BLaER1 (cell line): ENCODE results near the gene MEGF9.

Source experiments
- H3K27ac ChIP-seq: shearing (Covaris generic); formaldehyde crosslinking; 2 replicates; pipeline ENCODE4 v1.8.1; 2022
- H3K27me3 ChIP-seq: shearing (Covaris generic); formaldehyde crosslinking; 2 replicates; pipeline ENCODE4 v1.8.1; 2022
- H3K36me3 ChIP-seq: shearing (Covaris generic); formaldehyde crosslinking; 2 replicates; pipeline ENCODE4 v1.8.1; 2022
- H3K4me1 ChIP-seq: shearing (Covaris generic); formaldehyde crosslinking; 2 replicates; pipeline ENCODE4 v1.8.1; 2022
- H3K4me2 ChIP-seq: shearing (Covaris generic); formaldehyde crosslinking; 2 replicates; pipeline ENCODE4 v1.8.1; 2022
- H3K4me3 ChIP-seq: shearing (Covaris generic); formaldehyde crosslinking; 2 replicates; pipeline ENCODE4 v1.8.1; 2022
- H3K9ac ChIP-seq: shearing (Covaris generic); formaldehyde crosslinking; 2 replicates; pipeline ENCODE4 v1.8.1; 2022
- H3K9me3 ChIP-seq: shearing (Covaris generic); formaldehyde crosslinking; 2 replicates; pipeline ENCODE4 v1.8.1; 2022
- H4K20me1 ChIP-seq: shearing (Covaris generic); formaldehyde crosslinking; 2 replicates; pipeline ENCODE4 v1.8.1; 2022
- Cebpa-rat ChIP-seq: shearing (Covaris generic); IDR thresholded peaks from 2 replicates; pipeline ENCODE4 v1.8.1; 2022

The MEGF9 gene

DNA sequence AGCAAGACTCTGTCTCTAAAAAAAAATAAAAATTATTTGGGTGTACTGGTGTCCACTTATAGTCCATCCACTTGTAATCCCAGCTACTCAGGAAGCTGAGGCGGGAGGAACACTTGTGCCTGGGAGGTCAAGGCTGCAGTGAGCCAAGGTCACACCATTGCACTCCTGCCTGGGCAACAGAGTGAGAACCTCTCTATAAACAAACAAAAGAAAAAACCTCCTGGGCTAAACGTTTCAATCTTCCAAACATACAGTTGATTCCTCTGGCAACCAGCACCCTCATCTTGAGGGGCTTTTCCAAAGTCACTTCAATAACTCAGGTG lies 120.4 kb downstream of the MEGF9 start:
- Histone ChIP-seq H3K9me3 (no peaks in the 10 kb centered on the region), H4K20me1 (no peaks in the 10 kb centered on the region), H3K27me3 (no peaks in the 10 kb centered on the region), H3K9ac (no peak overlapping the region), H3K4me3 (no peak overlapping the region), H3K36me3 (no peaks in the 10 kb centered on the region), H3K4me2 (no peak overlapping the region), H3K4me1 (no peaks in the 10 kb centered on the region; the same call in 1 of the 2 replicates), H3K27ac (no peak overlapping the region)
- TF ChIP-seq Cebpa-rat, result no peak

DNA sequence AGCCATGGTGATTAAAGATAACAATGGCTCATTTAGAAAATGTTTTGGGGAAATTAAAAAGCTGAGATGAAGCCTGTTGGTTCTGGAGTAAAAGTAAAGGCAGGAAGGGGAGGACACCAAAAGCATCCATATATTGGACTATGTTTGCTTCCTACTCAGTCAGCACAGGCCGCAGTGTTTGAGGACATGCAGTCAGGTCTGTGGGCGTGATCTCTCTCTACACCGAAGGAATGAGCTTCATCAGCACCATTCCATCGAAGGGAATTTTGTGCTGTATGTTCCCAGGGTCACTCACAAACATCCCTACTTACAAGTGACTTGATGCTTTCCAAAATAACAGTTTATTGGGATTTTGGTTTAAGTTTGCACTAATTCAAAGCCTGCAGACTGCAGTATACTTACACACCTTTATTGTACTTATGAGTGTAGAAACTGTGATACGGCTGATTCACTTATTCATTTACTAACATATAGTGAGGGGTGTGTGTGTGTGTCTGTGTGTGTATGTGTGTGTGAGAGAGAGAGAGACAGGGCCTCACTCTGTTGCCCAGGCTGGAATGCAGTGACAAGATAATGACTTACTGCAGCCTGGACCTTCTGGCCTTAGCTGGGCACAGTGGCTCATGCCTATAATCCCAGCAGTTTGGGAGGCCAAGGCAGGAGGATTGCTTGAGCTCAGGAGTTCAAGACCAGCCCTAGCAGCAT lies 120.9 kb downstream of the MEGF9 start:
- TF ChIP-seq Cebpa-rat, result no peak
- Histone ChIP-seq H3K4me1 (no peaks in the 10 kb centered on the region), H3K4me3 (no peak overlapping the region), H3K9ac (no peak overlapping the region), H3K36me3 (no peaks in the 10 kb centered on the region), H3K4me2 (no peak overlapping the region), H3K27ac (no peak overlapping the region), H4K20me1 (no peaks in the 10 kb centered on the region), H3K9me3 (no peaks in the 10 kb centered on the region), H3K27me3 (no peaks in the 10 kb centered on the region)

DNA sequence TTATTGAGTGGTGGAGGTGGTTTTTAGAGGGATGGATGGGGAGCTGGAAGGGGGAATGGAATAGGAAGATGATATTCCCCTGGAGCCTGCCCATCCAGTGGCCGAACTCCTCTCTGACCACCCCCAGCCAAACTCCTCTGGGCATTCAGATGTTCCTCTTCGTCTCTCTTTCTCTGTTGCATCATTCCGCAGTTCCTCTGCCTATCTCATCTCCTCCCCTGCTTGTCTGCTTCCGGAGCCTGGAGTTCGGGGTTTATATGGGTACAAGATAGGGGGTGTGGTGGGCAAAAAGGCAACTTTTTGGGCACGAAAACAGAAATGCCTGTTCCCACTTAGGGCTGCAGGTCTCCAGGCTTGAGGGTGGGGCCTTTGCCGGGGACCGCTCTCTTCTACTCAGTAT lies 122.1 kb downstream of the MEGF9 start:
- Histone ChIP-seq H3K9ac (no peak overlapping the region), H3K4me3 (no peak overlapping the region), H4K20me1 (no peaks in the 10 kb centered on the region), H3K4me1 (peaks cover 5% of the 10 kb centered on the region; the same call in 1 of the 2 replicates), H3K27me3 (no peaks in the 10 kb centered on the region), H3K27ac (no peak overlapping the region), H3K36me3 (no peaks in the 10 kb centered on the region), H3K9me3 (no peaks in the 10 kb centered on the region), H3K4me2 (no peak overlapping the region)
- no peak for TF ChIP-seq Cebpa-rat

DNA sequence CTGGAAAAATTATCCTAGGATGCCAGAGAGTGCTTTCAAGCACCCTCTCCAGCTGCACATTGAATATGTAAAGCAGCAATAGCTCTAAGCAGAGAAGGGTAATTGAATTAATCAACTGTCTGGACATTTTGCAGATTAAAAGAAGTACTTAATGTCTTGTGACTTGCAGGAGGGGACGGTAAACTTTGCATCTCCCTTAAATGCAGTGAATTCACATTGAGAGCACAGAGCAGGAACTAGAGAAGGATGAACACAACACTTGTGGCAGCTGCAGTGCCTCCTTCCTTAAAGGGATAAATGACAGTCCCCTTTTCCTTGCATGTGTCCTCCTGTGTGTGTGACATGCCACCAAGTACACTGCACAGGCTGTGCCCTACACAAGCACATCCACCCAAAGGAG lies 126.9 kb downstream of the MEGF9 start:
- Histone ChIP-seq H3K27me3 (no peaks in the 10 kb centered on the region), H3K4me1 (peaks cover 33% of the 10 kb centered on the region), H3K36me3 (no peaks in the 10 kb centered on the region), H3K4me3 (no peak overlapping the region), H3K27ac (no peak overlapping the region), H4K20me1 (no peaks in the 10 kb centered on the region), H3K9ac (0 out of 2 replicates have a peak overlapping the region, but pooled peaks have one; percentile 3), H3K9me3 (no peaks in the 10 kb centered on the region), H3K4me2 (no peak overlapping the region; the same call in 1 of the 2 replicates)
- TF ChIP-seq Cebpa-rat, result no peak

DNA sequence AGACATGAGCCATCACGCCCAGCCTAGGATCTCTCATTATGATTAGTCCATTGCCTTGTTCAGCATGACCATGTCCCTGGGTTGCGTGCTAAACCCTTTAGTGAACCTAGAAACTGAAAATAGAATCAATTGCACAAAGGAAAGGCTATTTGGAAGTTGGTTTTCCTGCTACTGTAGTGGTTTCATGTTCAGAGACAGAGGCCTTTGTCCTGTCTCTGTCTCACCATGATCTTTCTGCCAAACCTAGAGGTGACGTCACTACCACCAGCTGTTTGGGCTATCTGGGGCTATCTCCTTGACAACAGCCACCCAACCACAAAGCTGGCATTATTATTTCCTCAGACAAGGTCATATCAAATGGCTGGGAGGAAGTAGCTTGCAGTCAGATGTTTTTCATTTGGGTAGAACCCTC lies 130.3 kb downstream of the MEGF9 start:
- peak overlapping the region; percentile 33; the same call in 1 of the 2 replicates for H3K27ac ChIP-seq
- H3K4me2 ChIP-seq, result peak overlapping the region; percentile 68
- no peaks in the 10 kb centered on the region for H3K36me3 ChIP-seq
- no peaks in the 10 kb centered on the region for H3K9me3 ChIP-seq
- no peaks in the 10 kb centered on the region for H3K27me3 ChIP-seq
- H3K4me1 ChIP-seq, result peaks cover 45% of the 10 kb centered on the region
- H4K20me1 ChIP-seq, result no peaks in the 10 kb centered on the region
- no peak for TF ChIP-seq Cebpa-rat
- no peak overlapping the region for H3K4me3 ChIP-seq
- H3K9ac ChIP-seq, result no peak overlapping the region

DNA sequence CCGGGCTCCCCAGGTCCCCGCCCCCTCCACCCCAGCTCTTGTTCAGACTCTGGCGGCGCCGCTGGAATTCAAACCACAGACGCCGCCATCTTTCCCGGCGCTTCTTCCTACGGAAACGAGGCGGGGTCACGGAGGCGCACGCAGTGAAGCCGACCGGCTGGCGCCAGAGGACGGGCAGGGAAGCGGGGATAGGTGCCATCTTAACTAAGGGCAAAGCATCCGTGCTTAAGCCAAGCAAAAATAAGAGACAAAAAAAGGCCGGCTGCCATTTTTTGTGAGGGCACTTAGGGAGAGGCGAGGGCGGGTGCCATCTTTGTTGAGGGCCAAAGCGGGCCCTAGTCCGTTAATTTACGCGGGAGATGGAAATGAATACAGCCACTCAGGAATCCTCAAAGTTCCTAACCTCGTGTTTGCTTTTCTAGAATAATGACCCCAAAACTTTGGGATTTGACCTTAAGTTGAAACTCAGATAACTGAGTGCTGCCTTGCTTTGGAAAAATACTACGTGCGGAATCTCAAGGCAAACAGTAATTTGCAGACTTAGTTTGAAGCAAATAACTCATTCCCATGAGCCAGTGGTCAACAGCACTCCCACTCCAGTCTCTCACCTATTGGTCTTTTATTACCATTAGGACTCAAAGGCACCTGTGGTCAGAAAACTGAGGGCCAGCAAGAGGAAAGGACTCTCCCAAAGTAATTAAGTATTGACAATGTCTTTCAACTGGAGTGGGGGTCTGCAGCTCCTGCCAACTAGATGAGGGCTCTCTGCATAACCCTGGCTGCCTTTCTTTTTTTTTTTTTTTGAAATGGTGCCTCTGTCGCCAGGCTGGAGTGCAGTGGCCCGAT lies 134.0 kb downstream of the MEGF9 start, which contains the start of gene CDK5RAP2:
Gene CDK5RAP2, minus strand, starts transcription at position 117 of the 846 bp plus-strand sequence. CDS start 189 bp downstream, outside the sequence.
- peaks cover 19% of the 10 kb centered on the region for H3K36me3 ChIP-seq
- H4K20me1 ChIP-seq, result no peaks in the 10 kb centered on the region; the same call in 1 of the 2 replicates
- peak within 1 kb of the TSS; percentile 84 for H3K27ac ChIP-seq
- H3K9me3 ChIP-seq, result no peaks in the 10 kb centered on the region
- peak within 1 kb of the TSS; percentile 92 for H3K4me2 ChIP-seq
- H3K27me3 ChIP-seq, result no peaks in the 10 kb centered on the region
- peak within 1 kb of the TSS; percentile 77 for H3K4me3 ChIP-seq
- H3K4me1 ChIP-seq, result peaks cover 53% of the 10 kb centered on the region
- H3K9ac ChIP-seq, result peak within 1 kb of the TSS; percentile 85
- no peak for TF ChIP-seq Cebpa-rat

DNA sequence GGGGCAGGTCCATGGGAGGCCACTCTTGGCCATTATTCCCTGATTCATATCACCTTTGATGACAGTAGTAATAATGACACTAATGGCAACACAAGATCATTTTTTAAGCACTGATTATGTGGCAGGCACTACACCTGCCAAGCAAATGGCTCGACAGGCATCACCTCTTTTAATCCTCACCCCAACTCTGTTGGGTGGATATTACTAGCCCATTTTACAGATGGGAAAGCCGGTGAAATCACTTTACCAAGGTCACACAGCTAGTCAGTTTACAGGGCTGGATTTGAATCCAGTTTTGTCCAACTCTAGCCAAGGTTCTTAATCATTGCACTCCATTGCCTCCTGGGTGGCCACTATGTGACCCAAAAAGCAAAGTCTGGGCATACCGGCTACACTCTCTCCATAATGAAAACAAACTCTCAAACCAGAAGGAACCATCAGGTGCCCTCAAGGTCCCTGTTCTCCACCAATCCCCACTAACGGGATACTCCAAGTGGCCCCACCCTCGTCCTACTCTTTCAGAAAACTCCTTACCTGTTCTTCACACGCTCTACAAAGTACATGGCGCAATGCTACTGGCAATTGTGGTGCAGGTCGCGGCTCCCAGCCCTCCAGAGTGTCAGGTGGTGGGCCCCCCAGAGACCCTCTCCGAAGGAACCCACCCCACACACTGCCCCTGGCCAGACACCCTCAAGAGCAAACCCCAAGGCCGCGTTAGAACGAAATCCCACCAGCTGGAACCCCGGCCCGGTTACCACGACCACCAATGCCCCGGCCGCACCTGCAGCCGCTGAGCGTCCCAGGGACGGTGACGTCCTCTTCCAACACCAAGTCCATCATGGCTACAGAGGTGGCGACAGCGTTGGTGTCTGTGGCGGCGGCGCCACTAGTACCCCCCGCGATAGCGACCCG lies 134.9 kb downstream of the MEGF9 start:
- H3K27ac ChIP-seq, result peak overlapping the region; percentile 84
- peak overlapping the region; percentile 85 for H3K9ac ChIP-seq
- H3K4me3 ChIP-seq, result peak overlapping the region; percentile 77
- H4K20me1 ChIP-seq, result peaks cover 8% of the 10 kb centered on the region
- H3K4me1 ChIP-seq, result peaks cover 44% of the 10 kb centered on the region
- peak overlapping the region; percentile 92 for H3K4me2 ChIP-seq
- no peak for TF ChIP-seq Cebpa-rat
- no peaks in the 10 kb centered on the region for H3K27me3 ChIP-seq
- no peaks in the 10 kb centered on the region for H3K9me3 ChIP-seq
- peaks cover 24% of the 10 kb centered on the region for H3K36me3 ChIP-seq

DNA sequence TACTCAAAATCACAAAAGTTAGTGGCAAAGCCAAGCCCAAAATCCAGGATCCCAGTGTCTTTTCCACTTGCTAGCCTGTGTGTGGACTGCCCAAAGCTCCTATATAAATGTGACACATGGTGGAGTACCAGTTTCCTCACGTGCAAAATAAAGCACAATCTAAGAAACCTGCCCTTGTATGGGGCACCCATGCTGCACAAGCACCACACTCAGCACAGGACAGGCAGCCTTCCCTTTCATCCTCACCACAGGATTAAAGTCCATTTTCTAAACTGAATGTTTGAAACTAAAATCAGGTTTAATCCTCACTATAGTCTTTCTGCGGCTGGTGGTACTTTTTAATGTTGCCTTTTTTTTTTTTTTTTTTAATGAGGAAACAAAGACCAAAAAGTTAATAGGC lies 139.8 kb downstream of the MEGF9 start:
- Histone ChIP-seq H3K27me3 (no peaks in the 10 kb centered on the region), H3K9ac (no peak overlapping the region)

DNA sequence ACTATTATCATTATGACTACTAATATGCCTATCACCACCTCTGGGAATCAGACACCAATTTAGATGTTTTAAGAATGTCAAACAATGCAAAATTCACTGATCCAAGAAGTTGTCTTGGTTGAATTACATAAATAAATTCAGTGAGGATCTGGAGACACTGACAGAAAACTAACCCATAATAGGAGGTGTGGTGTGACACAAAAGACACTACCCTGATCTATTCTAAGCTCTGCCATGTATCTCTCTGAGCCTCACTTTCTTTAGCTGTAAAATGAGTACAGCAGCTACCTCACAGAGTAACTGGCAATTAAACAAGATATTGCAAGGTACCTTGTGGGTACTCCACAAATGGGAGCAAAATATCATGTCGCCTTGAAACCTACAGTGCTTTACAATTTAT lies 141.8 kb downstream of the MEGF9 start:
- no peak overlapping the region for H3K4me2 ChIP-seq
- H3K36me3 ChIP-seq, result peaks cover 76% of the 10 kb centered on the region

More for the DNA sequence above, 139.8 kb downstream of the MEGF9 start:
- no peak for TF ChIP-seq Cebpa-rat
- peaks cover 60% of the 10 kb centered on the region for H3K36me3 ChIP-seq
- peaks cover 35% of the 10 kb centered on the region for H4K20me1 ChIP-seq
- H3K4me3 ChIP-seq, result no peak overlapping the region
- H3K9me3 ChIP-seq, result no peaks in the 10 kb centered on the region
- H3K4me1 ChIP-seq, result peaks cover 20% of the 10 kb centered on the region
- H3K4me2 ChIP-seq, result no peak overlapping the region
- H3K27ac ChIP-seq, result no peak overlapping the region

More for the DNA sequence above, 141.8 kb downstream of the MEGF9 start:
- Histone ChIP-seq H3K27me3 (no peaks in the 10 kb centered on the region), H3K9me3 (no peaks in the 10 kb centered on the region), H3K4me3 (no peak overlapping the region), H3K4me1 (peaks cover under 1% of the 10 kb centered on the region; the same call in 1 of the 2 replicates), H3K27ac (no peak overlapping the region), H3K9ac (no peak overlapping the region), H4K20me1 (peaks cover 35% of the 10 kb centered on the region)
- no peak for TF ChIP-seq Cebpa-rat
